ENCODE results near the gene STPG2. TPM values are rescaled to one million over a fixed set of nuclear protein-coding genes. Genes with fewer than 3 reads are reported as not detected.

The STPG2 gene
- total RNA-seq, 4 donors from 2014 or later: 0.90 to 2.4 (median 1.5) TPM

GRCh38 chr4:97978791-97979488 lies 164.3 kb downstream of the STPG2 start:
- Histone ChIP-seq H3K4me1 (no peaks in the 10 kb centered on the region), H3K27me3 (no peaks in the 10 kb centered on the region), H3K9me3 (peaks cover 0 to 4% (median 0%) of the 10 kb centered on the region in 4 donors), H3K4me3 (no peak overlapping the region), H3K27ac (no peak overlapping the region), H3K36me3 (no peaks in the 10 kb centered on the region)
- no peak for DNase-seq (ENCODE audit: low spot score in 2 of 2)
- TF ChIP-seq EP300 (IDR thresholded peaks at IDR 0.05) (no peak), CTCF (IDR thresholded peaks at IDR 0.05) (no peak), POLR2A (IDR thresholded peaks at IDR 0.05) (no peak)
- 71 to 73% methylated on average over 2 of the region's 2 CpGs for WGBS, 2 donors

DNA sequence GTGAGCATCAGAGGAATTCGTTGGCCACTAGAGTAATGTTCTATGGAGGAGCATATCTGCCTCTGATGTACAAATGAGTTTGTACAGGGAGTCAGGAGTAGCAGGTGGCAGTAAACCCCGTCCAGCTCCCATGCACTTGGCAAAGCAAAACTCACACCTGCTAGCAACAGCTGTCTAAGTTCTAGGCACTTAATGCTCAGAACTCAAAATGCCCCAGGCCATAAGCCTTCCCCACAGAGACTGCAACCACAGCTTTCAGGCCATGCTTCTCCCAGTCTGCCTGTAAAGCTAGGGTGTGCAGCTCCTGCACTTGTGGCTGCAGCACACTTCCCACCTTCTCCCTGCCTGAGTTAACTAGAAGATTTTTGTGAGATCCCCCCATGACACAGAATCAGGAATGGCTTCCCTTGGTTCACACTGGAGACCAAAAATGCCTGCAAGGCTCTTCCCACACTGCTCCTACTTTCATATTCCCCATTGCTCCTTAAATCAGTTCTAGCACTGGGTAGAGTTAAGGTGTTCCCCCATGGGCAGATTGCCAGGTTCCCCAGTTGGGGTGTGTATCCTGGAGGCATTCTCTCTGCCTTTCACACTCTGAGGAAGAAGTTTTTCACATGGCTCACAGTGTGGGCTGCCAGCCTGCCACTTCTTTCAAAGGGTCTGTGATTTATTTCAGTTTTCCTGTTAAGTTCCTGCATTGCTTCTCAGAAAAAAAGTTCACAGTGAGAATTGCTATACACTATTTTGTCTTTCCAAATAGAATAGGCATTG lies 189.9 kb downstream of the STPG2 start:
- Histone ChIP-seq H3K36me3 (no peaks in the 10 kb centered on the region), H3K27ac (no peak overlapping the region), H3K4me3 (no peak overlapping the region), H3K4me1 (no peaks in the 10 kb centered on the region), H3K9me3 (peaks cover 0 to 20% (median 6%) of the 10 kb centered on the region in 4 donors), H3K27me3 (no peaks in the 10 kb centered on the region)
- TF ChIP-seq CTCF (IDR thresholded peaks at IDR 0.05): no peak
- no peak for TF ChIP-seq POLR2A (IDR thresholded peaks at IDR 0.05)
- no peak for TF ChIP-seq EP300 (IDR thresholded peaks at IDR 0.05)
- no peak for DNase-seq (ENCODE audit: low spot score in 2 of 2)
- 61 to 63% methylated on average over 2 of the region's 2 CpGs for WGBS, 2 donors

GRCh38 chr4:97952763-97953162 lies 190.5 kb downstream of the STPG2 start:
- H3K4me1 ChIP-seq: no peaks in the 10 kb centered on the region
- WGBS, 2 donors: 88 to 90% methylated on average over 3 of the region's 3 CpGs

GRCh38 chr4:97950836-97951235 lies 192.4 kb downstream of the STPG2 start:
- no peaks in the 10 kb centered on the region for H3K4me1 ChIP-seq
- peaks cover 0 to 14% (median 4%) of the 10 kb centered on the region in 4 donors for H3K9me3 ChIP-seq
- no peak for DNase-seq (ENCODE audit: low spot score in 2 of 2)
- H3K27ac ChIP-seq: no peak overlapping the region
- TF ChIP-seq EP300 (IDR thresholded peaks at IDR 0.05) (no peak), CTCF (IDR thresholded peaks at IDR 0.05) (no peak), POLR2A (IDR thresholded peaks at IDR 0.05) (no peak)
- no peak overlapping the region for H3K4me3 ChIP-seq
- no peaks in the 10 kb centered on the region for H3K27me3 ChIP-seq
- no peaks in the 10 kb centered on the region for H3K36me3 ChIP-seq

More at GRCh38 chr4:97952763-97953162, 190.5 kb downstream of the STPG2 start:
- Histone ChIP-seq H3K27ac (no peak overlapping the region), H3K9me3 (peaks cover 0 to 20% (median 6%) of the 10 kb centered on the region in 4 donors), H3K27me3 (no peaks in the 10 kb centered on the region), H3K4me3 (no peak overlapping the region), H3K36me3 (no peaks in the 10 kb centered on the region)
- TF ChIP-seq CTCF (IDR thresholded peaks at IDR 0.05): no peak
- TF ChIP-seq POLR2A (IDR thresholded peaks at IDR 0.05): no peak
- TF ChIP-seq EP300 (IDR thresholded peaks at IDR 0.05): no peak
- DNase-seq (ENCODE audit: low spot score in 2 of 2): no peak

GRCh38 chr4:97942951-97943350 lies 200.3 kb downstream of the STPG2 start:
- Histone ChIP-seq H3K4me1 (no peaks in the 10 kb centered on the region), H3K27me3 (no peaks in the 10 kb centered on the region), H3K36me3 (no peaks in the 10 kb centered on the region), H3K4me3 (no peak overlapping the region), H3K9me3 (peaks cover 0 to 24% (median 5%) of the 10 kb centered on the region in 4 donors), H3K27ac (no peak overlapping the region)
- TF ChIP-seq POLR2A (IDR thresholded peaks at IDR 0.05): no peak
- TF ChIP-seq CTCF (IDR thresholded peaks at IDR 0.05): no peak
- TF ChIP-seq EP300 (IDR thresholded peaks at IDR 0.05): no peak
- DNase-seq (ENCODE audit: low spot score in 2 of 2): no peak
- WGBS, 2 donors: 41 to 80% methylated on average over 1 of the region's 1 CpG
